Prostate gland (tissue), 2 donors: ENCODE results near the gene B3GNT9. TPM values are rescaled to one million over a fixed set of nuclear protein-coding genes. Genes with fewer than 3 reads are reported as not detected.
A peak's percentile ranks its signal among the peaks of the same experiment; 100 is the strongest.

ENCODE experiments used
- DNase-seq: peaks from one replicate; pipeline ENCODE4 v3.0.0-alpha.2; 2019; ENCODE audit warnings: low spot score
- H3K27ac ChIP-seq, 2 donors: fragments of 200-600 bp; sonication (generic); 2 replicates each; pipeline ENCODE4 v1.5.1; 2017 to 2019
- H3K27me3 ChIP-seq: fragments of 200-600 bp; sonication (generic); replicated peaks from 2 replicates; pipeline ENCODE4 v1.5.1; 2019; ENCODE audit not compliant: insufficient read depth
- H3K36me3 ChIP-seq, 2 donors: fragments of 200-600 bp; sonication (generic); 1 replicate in 1 of 2; 2 replicates in 1 of 2; pipeline versions ENCODE4 v1.5.1 to v1.8.1; 2017 to 2019
- H3K4me1 ChIP-seq: fragments of 200-600 bp; sonication (generic); replicated peaks from 2 replicates; pipeline ENCODE4 v1.5.1; 2019
- H3K4me3 ChIP-seq, 2 donors: fragments of 200-600 bp; sonication (generic); 2 replicates each; pipeline ENCODE4 v1.5.1; 2017 to 2019
- H3K9me3 ChIP-seq: fragments of 200-600 bp; sonication (generic); 2 replicates; pipeline ENCODE4 v1.5.1; 2017
- CTCF ChIP-seq, 4 experiments: fragments of 200-600 bp in 2 of 4; fragments of 450-650 bp in 2 of 4; sonication (generic) in 2 of 4; IDR thresholded peaks; 1 replicate in 3 of 4; 2 replicates in 1 of 4; pipeline ENCODE4 v1.5.1; 2016 to 2019; ENCODE audit warnings: antibody characterized with exemption in 4 of 4, mild to moderate bottlenecking in 2 of 4, moderate library complexity in 2 of 4
- POLR2A ChIP-seq: fragments of 450-650 bp; IDR thresholded peaks from one replicate; pipeline ENCODE4 v1.6.1; 2016; ENCODE audit warnings: antibody characterized with exemption, mild to moderate bottlenecking
- POLR2AphosphoS5 ChIP-seq: sonication (generic); formaldehyde crosslinking; IDR thresholded peaks from one replicate; pipeline ENCODE4 v1.6.1; 2017; ENCODE audit warnings: antibody characterized with exemption
- WGBS: methylation state at CpG from one replicate; pipeline ENCODE4 v1.1.5; 2018; 5-methylcytosine and 5-hydroxymethylcytosine counted together
- intact Hi-C: fragments of 100-400 bp; cut with DNase I; formaldehyde crosslinking; loops from one replicate; pipeline ENCODE4 v1.14.2; 2022
- total RNA-seq, 2 donors: library from RNA; depleted of rRNA; stranded (reverse); fragments of >200 nt; gene quantifications; one replicate each; pipeline ENCODE4 v1.1.0, GENCODE V29; 2016

The B3GNT9 gene
- total RNA-seq, 2 donors from 2014 or later, result 32.1 to 37.3 TPM

- Histone ChIP-seq H3K9me3 (no peaks in the 10 kb centered on the region), H3K36me3 (no peaks in the 10 kb centered on the region), H3K27me3 (no peaks in the 10 kb centered on the region), H3K4me3 (peak overlapping the region; percentile 27 to 30), H3K27ac (peak overlapping the region; percentile 91 to 94), H3K4me1 (peaks cover 32% of the 10 kb centered on the region)
- TF ChIP-seq POLR2AphosphoS5 (no peak), POLR2A (no peak), CTCF (IDR thresholded peaks at IDR 0.05) (no peak)
- 16% methylated on average over 44 of the region's 44 CpGs for WGBS
- no peak for DNase-seq
- intact Hi-C loops, result no loop called here
Measured at GRCh38 chr16:67162506-67163163, 11.8 kb upstream of the B3GNT9 start.

GRCh38 chr16:67161595-67162058 lies 10.8 kb upstream of the B3GNT9 start:
- WGBS, result 41% methylated on average over 25 of the region's 25 CpGs
- intact Hi-C loops, result no loop called here
- Histone ChIP-seq H3K4me3 (peak overlapping the region; percentile 92 to 97), H3K27me3 (no peaks in the 10 kb centered on the region), H3K9me3 (no peaks in the 10 kb centered on the region), H3K4me1 (peaks cover 32% of the 10 kb centered on the region), H3K27ac (peak overlapping the region; percentile 91 to 94), H3K36me3 (no peaks in the 10 kb centered on the region)
- peak; percentile 41 for DNase-seq
- peak in 1 of 4 experiments; percentile 31 for TF ChIP-seq CTCF (IDR thresholded peaks at IDR 0.05)
- TF ChIP-seq POLR2A, result no peak

GRCh38 chr16:67158637-67159600 lies 8.1 kb upstream of the B3GNT9 start:
- no peak for DNase-seq
- 8% methylated on average over 32 of the region's 34 CpGs for whole genome bisulfite sequencing
- no peaks in the 10 kb centered on the region for H3K27me3 ChIP-seq
- peak; percentile 23 for TF ChIP-seq POLR2A
- no peak for TF ChIP-seq CTCF (IDR thresholded peaks at IDR 0.05)
- H3K27ac ChIP-seq, result peak overlapping the region; percentile 91 to 94
- H3K36me3 ChIP-seq, result no peaks in the 10 kb centered on the region
- H3K4me3 ChIP-seq, result peak overlapping the region; percentile 92 to 97
- peaks cover 27% of the 10 kb centered on the region for H3K4me1 ChIP-seq
- intact Hi-C loops, result loop anchor here (5.0 kb wide), 2 partner anchors 132 to 267 kb away; partner anchors contain the start of gene CBFB
- no peaks in the 10 kb centered on the region for H3K9me3 ChIP-seq

- intact Hi-C loops, result loop anchor here (5.0 kb wide), 2 partner anchors 131 to 266 kb away; partner anchors contain the start of gene CBFB
- no peak overlapping the region for H3K27ac ChIP-seq
- H3K9me3 ChIP-seq, result no peaks in the 10 kb centered on the region
- peaks cover 22% of the 10 kb centered on the region for H3K4me1 ChIP-seq
- 79% methylated on average over 7 of the region's 7 CpGs for WGBS
- H3K4me3 ChIP-seq, result no peak overlapping the region
- no peaks in the 10 kb centered on the region for H3K27me3 ChIP-seq
- DNase-seq, result no peak
- no peaks in the 10 kb centered on the region for H3K36me3 ChIP-seq
- TF ChIP-seq POLR2A (no peak), POLR2AphosphoS5 (no peak), CTCF (IDR thresholded peaks at IDR 0.05) (no peak)
Measured at GRCh38 chr16:67157892-67158635, 7.3 kb upstream of the B3GNT9 start.
